ENCODE data around the gene RAB44. TPM values are rescaled to one million over a fixed set of nuclear protein-coding genes. Genes with fewer than 3 reads are reported as not detected.
"Not testable (repeated sequence)": the region's sequence is repeated elsewhere in the genome, so short reads cannot be mapped to it uniquely, and the experiment has no call there.

The RAB44 gene
- total RNA-seq, 1 donor from 2014 or later = not detected

- H3K27ac Mint-ChIP-seq = no peak overlapping the region
- DNase-seq (ENCODE audit: extremely low spot score, unreplicated experiment) = no peak
- no peaks in the 10 kb centered on the region for H3K9me3 Mint-ChIP-seq
- H3K27me3 Mint-ChIP-seq = no peaks in the 10 kb centered on the region
- peaks cover 25% of the 10 kb centered on the region for H3K4me1 Mint-ChIP-seq (ENCODE audit: unreplicated experiment)
- no peaks in the 10 kb centered on the region for H3K36me3 Mint-ChIP-seq
- no peak overlapping the region for H3K4me3 Mint-ChIP-seq
- TF ChIP-seq, protein P1, sequence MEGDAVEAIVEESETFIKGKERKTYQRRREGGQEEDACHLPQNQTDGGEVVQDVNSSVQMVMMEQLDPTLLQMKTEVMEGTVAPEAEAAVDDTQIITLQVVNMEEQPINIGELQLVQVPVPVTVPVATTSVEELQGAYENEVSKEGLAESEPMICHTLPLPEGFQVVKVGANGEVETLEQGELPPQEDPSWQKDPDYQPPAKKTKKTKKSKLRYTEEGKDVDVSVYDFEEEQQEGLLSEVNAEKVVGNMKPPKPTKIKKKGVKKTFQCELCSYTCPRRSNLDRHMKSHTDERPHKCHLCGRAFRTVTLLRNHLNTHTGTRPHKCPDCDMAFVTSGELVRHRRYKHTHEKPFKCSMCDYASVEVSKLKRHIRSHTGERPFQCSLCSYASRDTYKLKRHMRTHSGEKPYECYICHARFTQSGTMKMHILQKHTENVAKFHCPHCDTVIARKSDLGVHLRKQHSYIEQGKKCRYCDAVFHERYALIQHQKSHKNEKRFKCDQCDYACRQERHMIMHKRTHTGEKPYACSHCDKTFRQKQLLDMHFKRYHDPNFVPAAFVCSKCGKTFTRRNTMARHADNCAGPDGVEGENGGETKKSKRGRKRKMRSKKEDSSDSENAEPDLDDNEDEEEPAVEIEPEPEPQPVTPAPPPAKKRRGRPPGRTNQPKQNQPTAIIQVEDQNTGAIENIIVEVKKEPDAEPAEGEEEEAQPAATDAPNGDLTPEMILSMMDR (conservative IDR thresholded peaks at IDR 0.05) = no peak
Observed at GRCh38 chr6:36722879-36723278, 25.3 kb downstream of the RAB44 start.

- DNase-seq (ENCODE audit: extremely low spot score, unreplicated experiment); H3K27ac Mint-ChIP-seq; H3K27me3 Mint-ChIP-seq; H3K36me3 Mint-ChIP-seq; H3K4me3 Mint-ChIP-seq; H3K9me3 Mint-ChIP-seq: not testable (repeated sequence)
- peaks cover 33% of the 10 kb centered on the region for H3K4me1 Mint-ChIP-seq (ENCODE audit: unreplicated experiment)
Observed at GRCh38 chr6:36723992-36724391, 26.4 kb downstream of the RAB44 start.

- Mint-ChIP-seq H3K27me3 (no peaks in the 10 kb centered on the region), H3K4me1 (ENCODE audit: unreplicated experiment) (peaks cover 37% of the 10 kb centered on the region), H3K9me3 (no peaks in the 10 kb centered on the region), H3K27ac (no peak overlapping the region), H3K36me3 (no peaks in the 10 kb centered on the region), H3K4me3 (no peak overlapping the region)
- DNase-seq (ENCODE audit: extremely low spot score, unreplicated experiment) = no peak
- TF ChIP-seq, protein P1 (conservative IDR thresholded peaks at IDR 0.05) = peak; percentile 69
Observed at GRCh38 chr6:36724514-36725390, 27.1 kb downstream of the RAB44 start.

DNA sequence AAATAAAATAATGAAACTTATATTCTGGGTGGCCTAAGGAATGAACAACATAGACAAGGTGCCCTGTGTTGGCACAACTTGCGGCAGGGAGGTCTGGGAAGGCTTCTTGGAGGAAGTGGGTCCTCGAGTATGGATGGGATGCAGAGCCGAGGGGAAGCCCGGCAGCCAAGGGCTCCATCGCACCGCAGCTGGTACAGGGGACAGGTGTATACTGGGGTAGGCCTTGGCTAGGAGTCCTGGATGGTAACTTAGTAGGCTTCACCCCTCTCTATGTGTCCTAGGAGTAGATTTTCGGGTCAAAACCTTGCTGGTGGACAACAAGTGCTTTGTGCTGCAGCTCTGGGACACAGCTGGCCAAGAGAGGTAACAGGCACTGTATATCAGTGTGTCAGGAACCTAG, 28.0 kb downstream of the RAB44 start:
- Mint-ChIP-seq H3K27me3 (no peaks in the 10 kb centered on the region), H3K4me3 (no peak overlapping the region), H3K4me1 (ENCODE audit: unreplicated experiment) (peaks cover 37% of the 10 kb centered on the region), H3K9me3 (no peaks in the 10 kb centered on the region), H3K36me3 (no peaks in the 10 kb centered on the region), H3K27ac (peak overlapping the region; percentile 36)
- no peak for DNase-seq (ENCODE audit: extremely low spot score, unreplicated experiment)
- TF ChIP-seq, protein P1 (conservative IDR thresholded peaks at IDR 0.05) = no peak

DNA sequence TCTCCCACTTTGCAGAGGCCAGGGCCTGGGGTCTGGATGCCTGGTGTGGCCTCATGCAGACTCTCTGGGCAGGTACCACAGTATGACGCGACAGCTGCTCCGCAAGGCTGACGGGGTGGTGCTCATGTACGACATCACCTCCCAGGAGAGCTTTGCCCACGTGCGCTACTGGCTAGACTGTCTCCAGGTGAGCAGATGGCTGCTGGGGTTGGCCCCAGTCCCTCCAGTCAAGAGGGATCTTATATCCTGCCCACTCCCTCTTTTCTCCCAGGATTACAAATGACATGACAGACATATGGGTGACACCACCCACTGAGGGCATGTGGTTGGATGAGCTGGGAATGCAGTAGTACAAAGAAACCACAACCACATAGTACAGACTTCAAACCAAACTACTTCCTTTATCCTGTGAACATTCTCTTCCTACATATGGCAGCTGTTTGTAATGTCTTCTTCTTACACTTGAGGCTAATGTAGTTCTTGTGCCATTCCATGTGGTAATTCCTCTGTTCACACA, 29.9 kb downstream of the RAB44 start:
- Mint-ChIP-seq H3K27me3 (no peaks in the 10 kb centered on the region), H3K27ac (peak overlapping the region; percentile 54), H3K4me1 (ENCODE audit: unreplicated experiment) (peaks cover 34% of the 10 kb centered on the region), H3K36me3 (no peaks in the 10 kb centered on the region), H3K4me3 (no peak overlapping the region), H3K9me3 (no peaks in the 10 kb centered on the region)
- TF ChIP-seq, protein P1 (conservative IDR thresholded peaks at IDR 0.05) = no peak
- no peak for DNase-seq (ENCODE audit: extremely low spot score, unreplicated experiment)

Measured in type B pancreatic cell (in vitro differentiated cells).